Endothelial cell (in vitro differentiated cells): Measurements from ENCODE around the gene TMEM147. TPM values are rescaled to one million over a fixed set of nuclear protein-coding genes. Genes with fewer than 3 reads are reported as not detected.

Source experiments
- DNase-seq: peaks from one replicate; pipeline ENCODE4 v3.0.0; 2021; ENCODE audit warnings: low spot score
- H3K27ac Mint-ChIP-seq: one replicate; pipeline ENCODE4 v1.8.0; 2021; ENCODE audit warnings: mixed read lengths, inconsistent platforms; ENCODE audit not compliant: unreplicated experiment
- H3K27me3 Mint-ChIP-seq: one replicate; pipeline ENCODE4 v1.8.0; 2021; ENCODE audit warnings: mild to moderate bottlenecking, moderate library complexity, mixed read lengths, inconsistent platforms; ENCODE audit not compliant: unreplicated experiment
- H3K36me3 Mint-ChIP-seq: one replicate; pipeline ENCODE4 v1.8.0; 2021; ENCODE audit warnings: mild to moderate bottlenecking, low read depth, mixed read lengths, inconsistent platforms; ENCODE audit not compliant: unreplicated experiment
- H3K4me1 Mint-ChIP-seq: one replicate; pipeline ENCODE4 v1.8.0; 2021; ENCODE audit warnings: mild to moderate bottlenecking, mixed read lengths, inconsistent platforms; ENCODE audit not compliant: unreplicated experiment
- H3K4me3 Mint-ChIP-seq: one replicate; pipeline ENCODE4 v1.8.0; 2021; ENCODE audit warnings: mild to moderate bottlenecking, mixed read lengths, inconsistent platforms; ENCODE audit not compliant: unreplicated experiment
- H3K9me3 Mint-ChIP-seq: one replicate; pipeline ENCODE4 v1.8.0; 2021; ENCODE audit warnings: mixed read lengths, inconsistent platforms; ENCODE audit not compliant: unreplicated experiment
- CTCF ChIP-seq: fragments of 200-600 bp; sonication (generic); IDR thresholded peaks from one replicate; pipeline ENCODE4 v1.5.0; 2021; ENCODE audit warnings: antibody characterized with exemption; ENCODE audit not compliant: unreplicated experiment
- total RNA-seq: library from RNA; stranded (reverse); fragmentation: NEBNext Ultra II Directional; extraction: Animal tissue kit (Norgen Biotek cat#: 25700); gene quantifications from one replicate; pipeline ENCODE4 v1.2.1, GENCODE V29; 2021; ENCODE audit not compliant: unreplicated experiment

TMEM147 gene
- total RNA-seq, 1 donor from 2014 or later: 62.0 TPM

DNA sequence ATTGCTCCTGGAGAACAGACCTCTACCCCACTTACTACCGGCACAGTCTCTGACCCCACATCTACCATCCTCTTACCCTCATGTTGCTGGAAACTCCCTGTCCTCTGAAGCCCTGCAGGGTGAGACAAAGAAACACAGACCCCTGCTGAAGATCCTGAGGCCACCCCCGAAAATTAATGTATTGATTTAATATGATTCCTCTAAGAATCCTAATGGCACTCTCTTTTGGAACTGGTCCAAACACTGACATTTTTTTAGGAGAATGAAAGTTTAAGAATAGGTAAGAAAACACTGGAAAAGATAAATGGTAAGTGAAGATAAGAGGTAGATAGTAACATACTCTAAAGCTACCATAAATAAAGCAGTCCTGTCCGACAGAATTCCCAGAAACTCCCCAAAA lies 37.3 kb upstream of the TMEM147 start:
- H3K36me3 Mint-ChIP-seq: peaks cover 5% of the 10 kb centered on the region

GRCh38 chr19:35509018-35509652 lies 36.3 kb upstream of the TMEM147 start:
- H3K9me3 Mint-ChIP-seq: no peaks in the 10 kb centered on the region
- TF ChIP-seq CTCF: no peak
- H3K27ac Mint-ChIP-seq: peak overlapping the region; percentile 49
- peak; percentile 23 for DNase-seq
- peaks cover 4% of the 10 kb centered on the region for H3K4me1 Mint-ChIP-seq
- H3K4me3 Mint-ChIP-seq: peak overlapping the region; percentile 90
- H3K27me3 Mint-ChIP-seq: peaks cover 13% of the 10 kb centered on the region
- H3K36me3 Mint-ChIP-seq: peaks cover 5% of the 10 kb centered on the region

More for the DNA sequence above, 37.3 kb upstream of the TMEM147 start:
- TF ChIP-seq CTCF: no peak
- Mint-ChIP-seq H3K27ac (no peak overlapping the region), H3K9me3 (no peaks in the 10 kb centered on the region), H3K4me1 (peaks cover 4% of the 10 kb centered on the region), H3K4me3 (no peak overlapping the region), H3K27me3 (peaks cover 13% of the 10 kb centered on the region)
- DNase-seq: no peak

DNA sequence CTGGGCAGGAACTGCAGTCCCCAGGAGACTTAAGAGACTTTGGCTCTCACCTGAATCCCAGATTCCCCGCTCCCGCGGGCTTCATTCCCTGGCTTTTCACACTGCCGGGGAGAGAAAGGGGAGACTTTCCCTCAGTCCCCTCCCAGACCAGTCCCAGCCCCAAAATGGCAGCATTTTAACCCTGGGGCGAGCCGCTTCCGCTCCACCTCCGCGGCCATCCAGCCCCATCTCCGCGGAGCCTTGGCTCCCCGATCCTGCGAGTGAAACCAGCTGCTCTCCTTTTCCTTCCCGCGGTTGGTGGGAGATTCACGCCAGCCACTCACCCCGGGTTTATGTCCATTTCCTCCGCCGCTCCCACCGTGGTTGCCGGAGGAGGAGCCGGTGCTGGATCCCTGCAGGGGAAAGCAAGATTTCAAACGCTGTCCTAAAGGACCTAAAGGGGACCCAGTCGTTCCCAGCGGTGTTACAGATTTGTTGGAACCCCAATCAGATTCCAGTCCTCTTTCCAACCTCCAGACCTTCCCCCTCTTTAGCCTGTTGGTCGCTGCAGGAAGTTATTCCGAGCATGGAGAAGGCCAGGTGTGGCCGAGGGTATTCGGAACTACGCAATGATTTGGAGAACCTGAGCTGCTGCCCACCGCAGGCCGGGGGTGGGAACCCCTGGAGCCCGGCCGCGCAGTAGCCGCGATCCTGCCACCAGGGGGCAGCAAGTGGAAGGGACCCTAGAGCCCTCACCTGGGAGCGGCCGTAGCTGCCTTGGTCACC lies 35.4 kb upstream of the TMEM147 start:
- Mint-ChIP-seq H3K27me3 (peaks cover 15% of the 10 kb centered on the region), H3K36me3 (peaks cover 5% of the 10 kb centered on the region), H3K9me3 (no peaks in the 10 kb centered on the region), H3K4me1 (peaks cover 4% of the 10 kb centered on the region), H3K4me3 (peak overlapping the region; percentile 90), H3K27ac (peak overlapping the region; percentile 36)
- peak; percentile 88 for DNase-seq
- TF ChIP-seq CTCF: peak; percentile 96

DNA sequence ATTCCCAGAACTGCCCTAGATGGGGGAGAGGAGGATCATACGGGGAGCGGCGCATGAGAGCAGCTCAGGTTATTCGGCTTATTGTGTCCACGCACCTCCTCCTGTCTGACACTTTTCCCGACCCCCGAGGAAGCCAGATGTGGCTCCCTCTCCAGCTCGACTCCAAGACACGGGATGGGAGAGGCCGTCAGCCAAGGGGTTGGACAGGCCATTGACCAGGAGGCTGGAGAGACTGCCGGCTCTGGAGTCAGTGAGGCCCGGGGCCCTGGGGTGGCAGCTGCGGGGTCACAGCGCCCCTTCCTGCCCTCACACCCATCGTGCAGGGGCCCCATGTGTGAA lies 34.8 kb upstream of the TMEM147 start:
- H3K27me3 Mint-ChIP-seq: peaks cover 15% of the 10 kb centered on the region
- peaks cover 5% of the 10 kb centered on the region for H3K36me3 Mint-ChIP-seq
- no peak overlapping the region for H3K4me3 Mint-ChIP-seq
- no peaks in the 10 kb centered on the region for H3K9me3 Mint-ChIP-seq
- no peak for DNase-seq
- peaks cover 4% of the 10 kb centered on the region for H3K4me1 Mint-ChIP-seq
- TF ChIP-seq CTCF: peak; percentile 32
- no peak overlapping the region for H3K27ac Mint-ChIP-seq

DNA sequence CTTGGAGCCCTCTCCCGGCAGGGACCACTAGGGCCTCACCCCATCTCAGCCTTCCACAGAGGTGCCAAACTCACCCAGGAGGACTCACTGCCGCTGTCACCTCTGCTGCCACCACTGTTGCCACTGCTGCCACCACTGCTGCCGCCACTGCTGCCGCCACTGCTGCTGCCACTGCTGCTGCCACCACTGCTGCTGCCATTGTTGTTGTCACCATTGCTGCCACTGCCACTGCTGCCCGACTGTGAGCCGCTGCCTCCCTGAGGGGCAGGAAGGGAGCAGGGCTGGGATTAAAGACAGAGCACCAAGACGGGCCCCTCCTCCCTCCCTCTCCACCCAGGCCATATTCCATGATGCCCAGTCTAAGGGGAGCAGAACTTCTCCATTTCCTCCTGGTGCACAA lies 34.1 kb upstream of the TMEM147 start:
- no peaks in the 10 kb centered on the region for H3K9me3 Mint-ChIP-seq
- peaks cover 1% of the 10 kb centered on the region for H3K36me3 Mint-ChIP-seq
- H3K27me3 Mint-ChIP-seq: peaks cover 14% of the 10 kb centered on the region
- H3K27ac Mint-ChIP-seq: no peak overlapping the region
- no peak overlapping the region for H3K4me3 Mint-ChIP-seq
- TF ChIP-seq CTCF: no peak
- DNase-seq: no peak
- H3K4me1 Mint-ChIP-seq: peaks cover 4% of the 10 kb centered on the region
